Prostate gland (tissue), 2 donors: ENCODE results near the gene TCIRG1.

ENCODE experiments used
- CTCF ChIP-seq, 4 experiments: fragments of 200-600 bp in 2 of 4; fragments of 450-650 bp in 2 of 4; sonication (generic) in 2 of 4; IDR thresholded peaks; 1 replicate in 3 of 4; 2 replicates in 1 of 4; pipeline ENCODE4 v1.5.1; 2016 to 2019; ENCODE audit warnings: antibody characterized with exemption in 4 of 4, mild to moderate bottlenecking in 2 of 4, moderate library complexity in 2 of 4
- POLR2A ChIP-seq: fragments of 450-650 bp; IDR thresholded peaks from one replicate; pipeline ENCODE4 v1.6.1; 2016; ENCODE audit warnings: antibody characterized with exemption, mild to moderate bottlenecking
- POLR2AphosphoS5 ChIP-seq: sonication (generic); formaldehyde crosslinking; IDR thresholded peaks from one replicate; pipeline ENCODE4 v1.6.1; 2017; ENCODE audit warnings: antibody characterized with exemption

- TF ChIP-seq CTCF (IDR thresholded peaks at IDR 0.05) = no peak
- no peak for TF ChIP-seq POLR2A
- TF ChIP-seq POLR2AphosphoS5 = no peak
Measured at GRCh38 chr11:68049509-68050370, 10.9 kb downstream of the TCIRG1 start.
